GM19468 (cell line): ENCODE results near the gene RASSF3.

ENCODE experiments used
- ATAC-seq: cut with Tn5 transposase; IDR thresholded peaks from one replicate; pipeline ENCODE4 v1.9.1; 2021; ENCODE audit warnings: mild to moderate bottlenecking, moderate library complexity, moderate number of reproducible peaks; ENCODE audit not compliant: unreplicated experiment; ENCODE audit errors: extremely low read depth

RASSF3 gene

GRCh38 chr12:64746663-64747062 is 136.4 kb downstream of the RASSF3 start:
- no peak for ATAC-seq
